IPS DF 4.7 (cell line): ENCODE measurements around the gene TPP2.

ENCODE experiments used
- DNase-seq: peaks from one replicate; pipeline ENCODE4 v3.0.0-alpha.2; 2013; ENCODE audit warnings: low spot score; ENCODE audit errors: extremely low read depth

The TPP2 gene

GRCh38 chr13:102693250-102693649 lies 96.5 kb downstream of the TPP2 start:
- no peak for DNase-seq

GRCh38 chr13:102693776-102694175 lies 97.0 kb downstream of the TPP2 start:
- DNase-seq: no peak

GRCh38 chr13:102694937-102695336 lies 98.2 kb downstream of the TPP2 start, which contains the start of gene METTL21C:
Gene METTL21C (minus strand): TSS chr13:102695044. CDS start chr13:102694498, 546 bp downstream.
- no peak for DNase-seq

- DNase-seq: no peak
Measured at GRCh38 chr13:102696465-102696864, 99.7 kb downstream of the TPP2 start.

GRCh38 chr13:102697264-102697663 lies 100.5 kb downstream of the TPP2 start:
- DNase-seq: no peak

- DNase-seq: no peak
Measured at GRCh38 chr13:102697929-102698648, 101.3 kb downstream of the TPP2 start.

- no peak for DNase-seq
Measured at GRCh38 chr13:102698649-102698980, 101.8 kb downstream of the TPP2 start.

GRCh38 chr13:102699504-102699903 lies 102.7 kb downstream of the TPP2 start:
- no peak for DNase-seq

GRCh38 chr13:102700088-102701031 lies 103.6 kb downstream of the TPP2 start:
- no peak for DNase-seq

- DNase-seq: no peak
Measured at GRCh38 chr13:102701331-102701730, 104.5 kb downstream of the TPP2 start.

- no peak for DNase-seq
Measured at GRCh38 chr13:102702965-102703725, 106.4 kb downstream of the TPP2 start.

GRCh38 chr13:102703726-102704035 lies 106.9 kb downstream of the TPP2 start:
- no peak for DNase-seq

- DNase-seq: no peak
Measured at GRCh38 chr13:102704238-102705058, 107.7 kb downstream of the TPP2 start.

- DNase-seq: no peak
Measured at GRCh38 chr13:102707467-102707866, 110.7 kb downstream of the TPP2 start.

- DNase-seq: no peak
Measured at GRCh38 chr13:102708211-102708610, 111.4 kb downstream of the TPP2 start.

GRCh38 chr13:102708991-102709390 lies 112.2 kb downstream of the TPP2 start:
- DNase-seq: no peak

- no peak for DNase-seq
Measured at GRCh38 chr13:102709536-102709935, 112.8 kb downstream of the TPP2 start.

GRCh38 chr13:102710261-102710679 lies 113.5 kb downstream of the TPP2 start:
- no peak for DNase-seq

- no peak for DNase-seq
Measured at GRCh38 chr13:102715447-102715846, 118.7 kb downstream of the TPP2 start.

- no peak for DNase-seq
Measured at GRCh38 chr13:102718746-102719145, 122.0 kb downstream of the TPP2 start.

GRCh38 chr13:102721800-102722231 lies 125.0 kb downstream of the TPP2 start:
- DNase-seq: no peak
